Gastrocnemius medialis (tissue), 4 donors: Measurements from ENCODE around the gene FCHSD2.

Source experiments
- POLR2A ChIP-seq, 2 donors: fragments of 450-650 bp; IDR thresholded peaks; one replicate each; pipeline ENCODE4 v1.6.1; 2017; ENCODE audit warnings: antibody characterized with exemption in 2 of 2, mild to moderate bottlenecking in 2 of 2, moderate library complexity in 2 of 2
- TF ChIP-seq, protein P1 (sequence below), 5 experiments: fragments of 450-650 bp in 3 of 5; fragments of 200-600 bp in 2 of 5; sonication (generic) in 2 of 5; IDR thresholded peaks in 4 of 5; conservative IDR thresholded peaks in 1 of 5; 1 replicate in 4 of 5; 2 replicates in 1 of 5; pipeline ENCODE4 v1.5.1; 2016 to 2019; ENCODE audit warnings: antibody characterized with exemption in 5 of 5, mild to moderate bottlenecking in 3 of 5, moderate library complexity in 3 of 5

DNA sequence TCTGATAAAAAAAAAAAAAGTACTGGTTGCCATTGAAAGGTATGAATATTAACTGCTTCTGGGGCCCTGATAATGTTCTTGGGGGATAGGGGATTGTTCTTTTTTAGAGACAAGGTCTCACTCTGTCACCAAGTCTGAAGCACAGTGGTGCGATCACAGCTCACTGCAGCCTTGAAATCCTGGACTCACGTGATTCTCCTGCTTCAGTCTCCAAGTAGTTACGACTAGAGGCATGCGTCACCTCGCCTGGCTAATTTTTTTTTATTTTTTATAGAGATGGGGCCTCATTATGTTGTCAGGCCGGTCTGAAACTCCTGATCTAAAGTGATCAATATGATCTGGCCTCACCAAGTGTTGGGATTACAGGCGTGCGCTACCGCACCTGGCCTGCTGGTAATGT is 63.5 kb downstream of the FCHSD2 start:
- TF ChIP-seq, protein P1, sequence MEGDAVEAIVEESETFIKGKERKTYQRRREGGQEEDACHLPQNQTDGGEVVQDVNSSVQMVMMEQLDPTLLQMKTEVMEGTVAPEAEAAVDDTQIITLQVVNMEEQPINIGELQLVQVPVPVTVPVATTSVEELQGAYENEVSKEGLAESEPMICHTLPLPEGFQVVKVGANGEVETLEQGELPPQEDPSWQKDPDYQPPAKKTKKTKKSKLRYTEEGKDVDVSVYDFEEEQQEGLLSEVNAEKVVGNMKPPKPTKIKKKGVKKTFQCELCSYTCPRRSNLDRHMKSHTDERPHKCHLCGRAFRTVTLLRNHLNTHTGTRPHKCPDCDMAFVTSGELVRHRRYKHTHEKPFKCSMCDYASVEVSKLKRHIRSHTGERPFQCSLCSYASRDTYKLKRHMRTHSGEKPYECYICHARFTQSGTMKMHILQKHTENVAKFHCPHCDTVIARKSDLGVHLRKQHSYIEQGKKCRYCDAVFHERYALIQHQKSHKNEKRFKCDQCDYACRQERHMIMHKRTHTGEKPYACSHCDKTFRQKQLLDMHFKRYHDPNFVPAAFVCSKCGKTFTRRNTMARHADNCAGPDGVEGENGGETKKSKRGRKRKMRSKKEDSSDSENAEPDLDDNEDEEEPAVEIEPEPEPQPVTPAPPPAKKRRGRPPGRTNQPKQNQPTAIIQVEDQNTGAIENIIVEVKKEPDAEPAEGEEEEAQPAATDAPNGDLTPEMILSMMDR (IDR thresholded peaks at IDR 0.05 in 4 of 5, conservative IDR thresholded peaks at IDR 0.05 in 1 of 5) = no peak
- TF ChIP-seq POLR2A (IDR thresholded peaks at IDR 0.05) = no peak
